ENCODE data around the gene ME1.
"Not testable (repeated sequence)": the region's sequence is repeated elsewhere in the genome, so short reads cannot be mapped to it uniquely, and the experiment has no call there.

ME1 gene

GRCh38 chr6:83260577-83260976 lies 170.3 kb downstream of the ME1 start:
- DNase-seq (ENCODE audit: low read depth in 2 of 2, low spot score in 1 of 2), result no peak

DNA sequence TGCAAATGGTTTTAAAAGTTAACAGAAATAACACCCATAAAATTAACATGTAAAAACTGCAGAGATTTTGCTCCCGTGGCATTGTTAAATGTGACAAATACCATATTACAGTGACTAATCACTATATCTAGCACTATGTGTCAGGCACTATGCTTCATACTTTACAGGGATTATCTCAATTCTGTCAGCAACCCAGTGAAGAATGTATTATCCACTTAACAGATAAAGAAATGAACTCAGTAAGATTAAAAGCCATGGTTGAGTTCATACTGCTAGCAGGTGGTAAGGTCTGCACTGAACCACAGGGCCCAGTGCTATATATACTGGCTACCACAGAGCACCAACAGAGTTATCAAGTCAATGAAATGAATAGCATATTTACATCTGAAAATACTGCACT lies 172.3 kb downstream of the ME1 start:
- DNase-seq (ENCODE audit: low read depth in 2 of 2, low spot score in 1 of 2), result no peak

GRCh38 chr6:83257791-83258190 lies 173.1 kb downstream of the ME1 start:
- no peak for DNase-seq (ENCODE audit: low read depth in 2 of 2, low spot score in 1 of 2)

DNA sequence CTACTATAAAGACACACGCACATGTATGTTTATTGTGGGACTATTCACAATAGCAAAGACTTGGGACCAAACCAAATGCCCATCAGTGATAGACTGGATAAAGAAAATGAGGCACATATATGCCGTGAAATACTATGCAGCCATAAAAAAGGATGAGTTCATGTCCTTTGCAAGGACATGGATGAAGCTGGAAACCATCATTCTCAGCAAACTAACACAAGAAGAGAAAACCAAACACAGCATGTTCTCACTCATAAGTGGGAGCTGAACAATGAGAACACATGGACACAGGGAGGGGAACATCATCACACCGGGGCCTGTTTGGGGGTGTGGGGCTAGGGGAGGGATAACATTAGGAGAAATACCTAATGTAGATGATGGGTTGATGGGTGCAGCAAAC lies 174.1 kb downstream of the ME1 start:
- not testable (repeated sequence) for DNase-seq (ENCODE audit: low read depth in 2 of 2, low spot score in 1 of 2)

GRCh38 chr6:83252719-83253118 lies 178.1 kb downstream of the ME1 start:
- DNase-seq (ENCODE audit: low read depth in 2 of 2, low spot score in 1 of 2), result no peak

DNA sequence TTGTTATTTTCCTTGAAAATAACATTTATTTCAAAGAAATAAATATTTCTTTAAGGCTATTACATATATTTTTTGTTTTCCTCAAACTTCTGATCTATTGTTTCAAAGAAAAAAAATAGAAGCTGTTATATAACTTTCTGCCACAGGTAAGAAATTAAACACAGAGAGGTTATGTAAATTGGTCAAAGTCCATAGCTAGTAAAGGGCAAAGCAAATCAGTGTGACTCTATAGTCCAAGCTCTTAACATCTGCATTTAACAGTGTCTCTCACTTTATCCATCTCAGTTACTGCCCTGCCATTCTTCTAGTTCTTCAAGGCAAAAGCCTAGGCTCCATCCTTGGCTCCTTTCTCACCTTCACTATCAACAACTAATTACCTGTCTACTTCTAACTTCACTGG lies 180.6 kb downstream of the ME1 start:
- DNase-seq (ENCODE audit: low read depth in 2 of 2, low spot score in 1 of 2), result no peak

GRCh38 chr6:83247471-83247870 lies 183.4 kb downstream of the ME1 start:
- DNase-seq (ENCODE audit: low read depth in 2 of 2, low spot score in 1 of 2), result no peak

DNA sequence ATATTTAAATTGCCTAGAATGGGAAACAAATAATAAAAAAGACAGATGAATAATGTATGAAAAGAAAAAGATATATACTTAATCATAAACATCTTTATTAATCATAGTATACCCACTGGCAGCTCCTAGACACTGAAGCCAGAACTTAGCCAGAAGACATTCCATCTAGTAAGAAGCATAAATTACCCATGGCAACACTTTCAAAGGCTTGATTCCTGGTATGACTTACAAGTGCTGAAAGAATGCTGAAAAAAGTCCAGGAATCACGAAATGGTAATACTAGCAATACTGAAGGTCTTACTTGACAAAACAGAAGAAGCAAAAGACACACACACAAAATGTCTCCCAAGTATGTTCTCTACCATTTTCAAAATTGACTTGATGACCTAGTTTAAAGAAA lies 199.7 kb downstream of the ME1 start:
- DNase-seq (ENCODE audit: low read depth in 2 of 2, low spot score in 1 of 2), result no peak

GRCh38 chr6:83226517-83226916 lies 204.3 kb downstream of the ME1 start:
- no peak for DNase-seq (ENCODE audit: low read depth in 2 of 2, low spot score in 1 of 2)

DNA sequence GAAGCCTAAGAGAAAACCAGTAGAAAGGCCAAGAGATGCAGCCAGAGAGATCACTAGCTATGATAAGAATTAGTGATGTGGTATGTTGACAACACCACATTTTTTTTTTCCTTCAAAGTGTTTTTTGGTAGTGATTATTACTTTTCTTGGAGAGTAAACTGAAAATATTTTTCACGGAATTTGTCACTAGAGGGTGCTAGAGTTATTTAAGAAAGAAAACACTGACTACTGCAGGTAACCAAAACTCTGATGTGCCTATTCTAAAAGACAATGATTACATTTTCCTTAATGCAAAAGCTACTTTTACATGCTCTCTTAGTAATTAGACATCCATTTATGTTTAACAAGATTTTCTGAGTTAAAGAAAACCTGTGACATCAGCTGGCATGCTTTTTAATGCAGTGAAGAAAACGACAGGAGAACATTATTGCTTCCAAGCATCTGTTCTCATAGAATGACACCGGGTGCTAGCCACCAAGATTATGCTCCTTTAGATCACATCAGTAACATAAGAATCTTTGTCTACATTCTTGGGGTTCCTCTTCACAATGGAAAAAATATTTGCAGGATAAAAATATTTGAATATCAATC lies 208.9 kb downstream of the ME1 start:
- no peak for DNase-seq (ENCODE audit: low read depth in 2 of 2, low spot score in 1 of 2)

GRCh38 chr6:83221276-83221675 lies 209.6 kb downstream of the ME1 start:
- no peak for DNase-seq (ENCODE audit: low read depth in 2 of 2, low spot score in 1 of 2)

DNA sequence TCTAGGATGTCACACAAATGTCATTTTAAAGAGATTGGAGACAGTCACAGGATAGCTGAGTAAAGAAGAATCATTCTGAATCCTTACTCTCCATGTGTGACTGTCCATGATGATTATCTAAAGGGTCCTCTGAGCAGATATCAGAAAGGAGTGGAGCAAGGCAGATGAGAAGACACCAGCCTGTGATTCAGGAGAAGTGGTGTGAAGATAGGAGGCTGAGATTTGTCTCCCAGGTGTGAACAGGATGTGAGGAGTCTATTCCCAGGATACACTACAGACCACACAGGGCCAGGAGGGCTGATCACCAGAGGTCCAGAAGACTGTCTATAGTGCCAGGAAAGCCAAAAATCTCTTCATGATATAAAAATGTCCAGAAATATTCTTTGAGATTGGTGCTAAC lies 210.7 kb downstream of the ME1 start:
- DNase-seq (ENCODE audit: low read depth in 2 of 2, low spot score in 1 of 2), result no peak

GRCh38 chr6:83218646-83219045 lies 212.2 kb downstream of the ME1 start:
- no peak for DNase-seq (ENCODE audit: low read depth in 2 of 2, low spot score in 1 of 2)

DNA sequence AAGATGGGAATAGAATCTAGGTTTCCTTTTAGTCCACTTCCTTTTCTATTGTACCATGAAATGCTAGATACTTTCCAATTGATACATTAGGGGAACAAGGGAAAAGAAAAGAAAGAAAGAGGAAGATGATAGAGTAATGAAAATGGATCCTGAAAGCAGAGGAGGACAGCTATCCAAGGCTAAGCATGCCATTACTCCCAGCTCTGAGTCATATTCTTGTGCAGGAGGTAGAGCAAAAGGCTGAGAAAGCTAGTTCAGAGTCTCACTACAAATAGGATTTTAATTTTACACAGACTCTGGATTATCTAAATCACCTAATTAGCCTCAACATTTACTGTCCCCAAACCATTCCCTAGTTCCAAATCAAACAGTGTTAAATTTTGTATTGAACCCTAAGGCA lies 214.0 kb downstream of the ME1 start:
- DNase-seq (ENCODE audit: low read depth in 2 of 2, low spot score in 1 of 2), result no peak

DNA sequence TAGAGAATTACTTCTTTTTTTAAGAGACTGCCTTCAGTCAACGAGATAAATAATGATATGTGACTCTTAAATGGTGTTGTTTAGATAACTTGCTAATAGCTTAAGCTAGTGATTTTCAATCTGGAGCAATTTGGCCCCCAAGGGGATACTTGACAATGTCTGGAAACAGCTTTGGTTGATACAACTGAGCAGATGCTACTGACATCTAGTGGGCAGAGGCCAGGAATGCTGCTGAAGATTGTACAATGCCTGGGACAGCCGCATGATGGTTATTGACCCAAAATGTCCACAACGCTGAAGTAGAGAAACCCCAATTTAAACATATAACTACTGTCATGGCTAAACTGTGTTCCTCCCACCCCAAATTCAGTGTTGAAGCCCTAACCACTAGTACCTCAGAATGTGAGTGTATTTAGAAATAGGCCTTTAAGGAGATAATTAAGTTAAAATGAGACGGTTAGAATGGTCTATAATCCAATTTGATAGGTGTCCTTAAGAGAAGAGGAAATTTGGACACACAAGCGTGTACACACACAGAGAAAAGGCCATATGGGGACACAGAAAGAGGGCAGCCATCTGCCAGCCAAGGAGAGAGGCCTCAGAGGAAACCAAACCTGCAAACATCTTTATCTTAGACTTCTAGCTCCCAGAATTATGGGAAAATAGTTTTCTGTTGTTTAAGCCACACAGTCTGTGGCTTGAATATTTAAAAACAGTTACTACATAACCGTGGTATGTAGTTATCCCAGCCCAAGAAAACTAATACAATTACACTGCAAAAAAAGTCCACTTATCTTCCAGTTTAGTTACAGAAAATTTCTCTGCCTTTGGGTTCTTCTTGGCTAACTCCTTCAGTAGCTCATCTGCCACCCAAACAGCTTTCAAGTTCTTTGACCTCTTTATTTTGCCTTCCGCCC lies 215.5 kb downstream of the ME1 start:
- peak in 1 of 2 donors; percentile 17 for DNase-seq (ENCODE audit: low read depth in 2 of 2, low spot score in 1 of 2)

GRCh38 chr6:83202031-83202430 lies 228.8 kb downstream of the ME1 start:
- no peak for DNase-seq (ENCODE audit: low read depth in 2 of 2, low spot score in 1 of 2)

DNA sequence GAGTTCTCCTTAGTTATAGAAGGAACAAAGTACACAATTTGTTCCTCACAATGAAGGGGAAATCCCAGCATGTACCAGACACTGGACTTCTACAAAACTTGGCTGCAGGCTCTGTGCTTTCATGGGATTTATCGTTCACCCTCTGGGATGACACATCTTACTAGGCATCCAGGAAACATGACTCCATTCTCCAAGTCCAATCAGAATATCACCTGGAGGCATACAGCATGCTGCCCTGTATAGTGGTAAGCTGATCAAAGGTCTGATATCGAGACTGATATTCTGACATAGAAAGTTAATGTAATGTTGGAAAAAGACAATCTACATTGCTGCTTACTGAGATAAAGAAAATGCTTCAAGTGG lies 231.0 kb downstream of the ME1 start:
- no peak for DNase-seq (ENCODE audit: low read depth in 2 of 2, low spot score in 1 of 2)

DNA sequence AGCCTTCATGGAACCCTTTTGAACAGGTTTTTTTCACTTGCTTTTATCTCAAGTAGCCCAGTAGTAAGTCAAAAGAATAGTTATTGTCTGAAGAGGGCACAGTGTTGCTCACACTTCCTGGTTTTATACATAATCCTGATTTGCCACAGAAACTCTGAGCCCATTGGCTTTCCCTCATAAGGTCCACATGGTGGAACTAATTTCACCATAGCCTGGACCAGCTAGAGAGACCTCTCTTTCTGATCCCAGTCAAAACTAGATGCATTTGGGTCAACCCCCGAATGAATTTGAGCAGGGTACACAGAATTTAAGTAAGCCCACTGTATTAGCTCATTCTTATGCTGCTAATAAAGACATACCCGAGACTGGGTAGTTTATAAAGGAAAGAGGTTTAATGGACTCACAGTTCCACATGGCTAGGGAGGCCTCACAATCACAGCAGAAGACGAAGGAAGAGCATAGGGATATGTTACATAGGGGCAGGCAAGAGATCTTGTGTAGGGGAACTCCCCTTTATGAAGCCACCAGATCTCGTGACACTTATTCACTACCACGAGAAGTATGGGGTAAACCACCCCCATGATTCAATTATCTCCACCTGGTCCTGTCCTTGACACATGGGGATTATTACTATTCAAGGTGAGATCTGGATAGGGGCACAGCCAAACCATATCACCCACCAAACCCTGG lies 231.5 kb downstream of the ME1 start:
- no peak for DNase-seq (ENCODE audit: low read depth in 2 of 2, low spot score in 1 of 2)

DNA sequence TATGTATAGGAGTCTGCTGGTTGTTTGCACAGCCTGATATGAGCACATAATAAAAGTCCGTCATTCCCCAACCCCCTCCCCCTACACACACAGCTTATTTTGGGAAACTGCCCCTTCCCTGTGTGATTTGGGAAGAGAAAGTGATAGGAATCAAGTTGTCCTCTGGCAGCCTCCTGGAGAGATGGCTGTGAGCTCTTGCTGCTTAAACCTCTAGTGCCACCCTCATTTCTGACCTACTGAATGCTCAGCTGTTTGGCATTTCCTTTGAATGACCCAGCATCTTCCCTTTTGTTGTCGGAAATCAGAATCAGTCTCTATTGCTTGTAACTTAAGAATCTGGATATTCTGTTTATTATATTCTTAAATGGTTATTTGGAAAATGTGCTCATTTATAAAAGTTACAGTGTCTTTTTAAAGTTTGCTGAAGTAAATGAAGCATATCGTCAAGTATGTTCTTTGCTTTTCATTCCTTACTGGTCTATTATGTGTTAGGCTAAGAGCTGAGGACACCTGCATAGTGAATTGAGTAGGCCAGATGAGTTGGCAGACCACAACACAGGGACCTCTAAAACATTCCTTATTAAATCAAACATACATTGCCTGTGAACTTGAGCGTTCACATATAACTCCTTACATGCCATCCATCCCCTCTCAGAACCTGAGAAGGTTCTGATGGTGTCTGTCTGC lies 232.2 kb downstream of the ME1 start:
- DNase-seq (ENCODE audit: low read depth in 2 of 2, low spot score in 1 of 2), result no peak

DNA sequence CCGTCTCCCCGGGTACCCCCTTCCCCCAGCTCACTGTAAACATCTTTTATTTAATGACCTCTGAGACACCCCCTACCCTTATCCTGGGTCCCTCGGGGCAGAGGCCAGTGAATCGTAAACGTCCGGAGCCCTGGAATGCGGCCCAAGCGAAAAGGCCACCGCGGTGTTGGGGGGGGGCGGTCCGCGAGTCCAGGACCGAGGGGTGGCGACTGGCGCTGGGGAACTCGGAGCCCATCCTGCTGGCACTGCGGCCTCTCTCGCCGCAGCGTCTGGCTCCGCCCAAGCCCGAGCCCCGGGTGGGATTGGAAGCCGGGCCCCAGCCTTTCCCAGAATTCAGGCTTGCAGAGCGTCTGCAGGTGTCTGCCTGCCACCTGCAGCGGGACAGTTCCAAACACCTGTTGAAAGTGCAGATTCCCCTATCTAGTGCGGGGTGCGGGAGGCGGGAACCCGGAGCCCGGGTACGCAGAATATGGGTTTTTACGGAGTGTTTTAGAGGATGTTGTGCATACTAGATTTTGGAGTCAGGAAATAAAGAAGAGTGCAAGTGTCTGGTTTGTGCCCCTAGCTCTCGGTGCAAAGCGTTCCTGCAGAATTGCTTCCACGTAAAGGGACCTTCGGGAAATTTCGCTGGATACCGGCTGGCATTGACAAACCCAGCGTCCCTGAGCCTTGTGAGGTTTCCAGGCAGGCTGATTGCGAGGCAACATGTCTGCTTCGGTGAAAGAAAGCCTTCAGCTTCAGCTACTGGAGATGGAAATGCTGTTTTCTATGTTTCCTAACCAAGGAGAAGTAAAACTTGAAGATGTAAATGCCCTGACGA lies 236.9 kb downstream of the ME1 start:
- no peak for DNase-seq (ENCODE audit: low read depth in 2 of 2, low spot score in 1 of 2)
